ENCODE data around the gene ZNF727. TPM values are rescaled to one million over a fixed set of nuclear protein-coding genes. Genes with fewer than 3 reads are reported as not detected.
"Not testable (repeated sequence)": the region's sequence is repeated elsewhere in the genome, so short reads cannot be mapped to it uniquely, and the experiment has no call there.

ZNF727 gene
- 4.1 TPM for total RNA-seq
- long read RNA-seq = 0 reads

DNA sequence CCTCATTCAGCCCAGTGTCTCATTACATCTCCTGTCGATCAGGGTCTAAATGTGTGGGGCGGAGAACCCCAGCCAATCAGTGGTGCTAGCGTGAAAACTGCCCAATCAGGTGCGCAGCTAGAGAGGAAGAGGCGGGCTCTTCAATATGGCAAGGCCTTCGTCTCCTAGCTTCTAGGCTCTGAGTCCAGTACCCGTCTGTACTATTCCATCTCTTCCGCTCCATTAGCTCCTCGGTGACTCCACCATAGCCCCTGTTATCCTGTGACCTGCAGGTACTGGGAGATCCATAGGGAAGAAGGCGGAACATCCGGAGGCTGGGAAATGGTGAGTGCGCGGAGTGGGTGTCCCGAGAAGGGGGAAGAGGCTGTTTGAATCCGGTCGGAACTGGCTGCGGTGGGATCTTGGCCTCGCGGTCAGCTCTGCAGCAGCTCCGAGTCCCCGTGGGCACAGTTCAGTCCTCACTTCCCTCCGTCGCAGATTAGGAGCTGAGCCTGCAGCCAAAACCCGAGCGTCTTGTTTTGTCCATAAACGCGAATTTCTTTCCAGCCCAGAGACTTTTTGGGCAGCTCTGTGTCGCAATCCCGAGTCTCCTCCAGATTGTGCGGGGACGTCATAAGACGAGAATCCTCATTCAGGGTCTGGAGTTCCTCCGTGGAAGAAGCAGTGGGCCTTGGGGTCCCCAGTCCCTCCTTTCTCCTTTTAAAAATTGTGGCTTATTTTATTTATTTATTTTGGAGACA, at the start of gene ZNF727:
Gene ZNF727 (plus strand): TSS at position 134 of the 740 bp plus-strand sequence. CDS start 188 bp downstream, at position 322.
- peak; percentile 82 for DNase-seq (ENCODE audit: low spot score)

DNA sequence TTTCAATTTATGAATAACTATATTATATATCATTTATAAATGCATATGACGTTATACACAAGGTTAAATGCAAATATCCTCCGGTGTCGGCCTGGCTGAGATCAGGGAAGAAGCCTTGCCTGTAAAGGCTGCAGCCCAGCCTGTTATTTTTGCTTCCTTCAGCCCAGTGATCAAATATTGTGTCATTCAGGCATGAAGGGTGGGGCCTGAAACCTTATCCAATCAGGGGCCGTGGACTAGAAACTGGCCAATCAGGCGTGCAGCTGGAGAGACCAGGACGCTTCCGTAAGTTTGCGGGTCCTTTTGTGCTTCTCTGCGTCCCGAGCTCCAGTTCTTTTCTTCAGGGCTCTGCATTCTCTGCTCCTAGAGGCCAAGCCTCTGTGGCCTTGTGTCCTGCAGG, 46.7 kb upstream of the ZNF727 start, which contains the start of gene ZNF722:
Gene ZNF722 (plus strand): TSS at position 301 of the 400 bp plus-strand sequence. CDS start 113 bp downstream, outside the sequence.
- DNase-seq (ENCODE audit: low spot score) = no peak

DNA sequence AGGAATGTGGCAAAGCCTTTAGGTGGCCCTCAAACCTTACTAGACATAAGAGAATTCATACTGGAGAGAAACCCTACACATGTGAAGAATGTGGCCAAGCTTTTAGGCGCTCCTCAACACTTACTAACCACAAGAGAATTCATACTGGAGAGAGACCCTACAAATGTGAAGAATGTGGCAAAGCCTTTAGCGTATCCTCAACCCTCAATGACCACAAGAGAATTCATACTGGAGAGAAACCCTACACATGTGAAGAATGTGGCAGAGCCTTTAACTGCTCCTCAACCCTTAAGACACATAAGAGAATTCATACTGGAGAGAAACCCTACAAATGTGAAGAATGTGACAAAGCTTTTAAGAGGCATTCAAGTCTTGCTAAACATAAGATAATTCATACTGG, 29.7 kb upstream of the ZNF727 start:
- not testable (repeated sequence) for DNase-seq (ENCODE audit: low spot score)

DNA sequence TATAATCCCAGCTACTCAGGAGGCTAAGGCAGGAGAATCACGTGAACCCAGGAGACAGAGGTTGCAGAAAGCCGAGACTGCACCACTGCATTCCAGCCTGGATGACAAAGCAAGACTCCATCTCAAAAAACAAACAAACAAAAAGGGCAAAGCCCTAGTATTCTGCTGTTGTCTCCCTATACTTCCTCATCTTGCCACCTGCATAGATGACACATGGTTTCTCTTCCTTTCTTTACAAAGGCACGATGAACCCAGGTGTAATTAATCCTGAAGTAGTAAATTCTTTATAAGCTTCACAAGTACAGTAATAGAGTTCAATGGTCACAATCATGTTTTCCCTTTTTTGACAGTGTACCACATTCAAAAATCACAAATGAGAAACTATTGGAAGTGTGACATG, 9.8 kb upstream of the ZNF727 start:
- no peak for DNase-seq (ENCODE audit: low spot score)

DNA sequence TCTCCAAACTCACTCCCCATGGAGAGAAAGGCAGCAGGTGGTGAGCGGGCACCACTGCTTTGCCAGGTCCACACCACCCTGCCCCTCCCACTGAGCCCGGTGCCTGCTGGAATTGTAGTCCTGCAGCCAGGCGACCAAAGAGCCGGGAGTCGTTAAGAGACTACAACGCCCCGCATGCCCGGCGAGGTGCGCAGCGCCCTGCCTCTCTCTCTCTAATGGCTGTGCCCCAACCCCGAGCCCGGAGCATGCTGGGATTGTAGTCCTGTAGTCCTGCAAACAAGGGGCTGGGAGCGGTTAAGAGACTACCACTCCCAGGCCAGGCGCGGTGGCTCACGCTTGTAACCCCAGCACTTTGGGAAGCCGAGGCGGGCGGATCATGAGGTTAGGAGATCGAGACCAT, 8.1 kb upstream of the ZNF727 start:
- no peak for DNase-seq (ENCODE audit: low spot score)

DNA sequence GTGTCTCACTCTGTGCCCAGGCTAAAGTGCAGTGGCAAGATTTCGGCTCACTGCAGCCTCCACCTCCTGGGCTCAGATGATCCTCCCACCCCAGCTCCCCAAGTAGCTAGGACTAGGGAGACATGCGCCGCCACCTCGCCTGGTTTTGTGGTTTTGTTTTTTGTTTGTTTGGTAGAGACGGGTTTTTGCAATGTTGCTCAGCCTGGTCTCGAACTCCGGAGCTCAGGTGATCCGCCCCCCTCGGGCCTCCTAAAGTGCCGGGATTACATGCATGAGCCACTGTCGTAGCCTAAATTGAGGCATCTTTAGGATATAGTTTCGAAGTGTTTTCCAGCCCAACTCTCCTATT, 781 bp downstream of the ZNF727 start:
- no peak for DNase-seq (ENCODE audit: low spot score)

DNA sequence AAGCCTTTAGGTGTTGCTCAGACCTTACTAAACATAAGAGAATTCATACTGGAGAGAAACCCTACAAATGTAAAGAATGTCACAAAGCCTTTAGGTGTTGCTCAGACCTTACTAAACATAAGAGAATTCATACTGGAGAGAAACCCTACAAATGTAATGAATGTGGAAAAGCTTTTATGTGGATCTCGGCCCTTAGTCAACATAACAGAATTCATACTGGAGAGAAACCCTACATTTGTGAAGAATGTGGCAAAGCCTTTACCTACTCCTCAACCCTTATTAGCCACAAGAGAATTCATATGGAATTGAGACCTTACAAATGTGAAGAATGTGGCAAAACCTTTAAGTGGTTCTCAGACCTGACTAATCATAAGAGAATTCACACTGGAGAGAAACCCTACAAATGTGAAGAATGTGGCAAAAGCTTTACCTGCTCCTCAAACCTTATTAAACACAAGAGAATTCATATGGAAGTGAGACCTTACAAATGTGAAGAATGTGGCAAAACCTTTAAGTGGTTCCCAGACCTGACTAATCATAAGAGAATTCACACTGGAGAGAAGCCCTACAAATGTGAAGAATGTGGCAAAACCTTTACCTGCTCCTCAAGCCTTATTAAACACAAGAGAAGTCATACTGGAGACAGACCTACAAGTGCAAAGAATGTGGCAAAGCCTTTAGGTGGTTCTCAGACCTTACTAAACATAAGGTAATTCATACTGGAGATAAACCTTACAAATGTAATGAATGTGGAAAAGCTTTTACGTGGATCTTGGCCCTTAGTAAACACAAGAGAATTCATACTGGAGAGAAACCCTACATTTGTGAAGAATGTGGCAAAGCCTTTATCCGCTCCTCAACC, 32.8 kb downstream of the ZNF727 start:
- not testable (repeated sequence) for DNase-seq (ENCODE audit: low spot score)

DNA sequence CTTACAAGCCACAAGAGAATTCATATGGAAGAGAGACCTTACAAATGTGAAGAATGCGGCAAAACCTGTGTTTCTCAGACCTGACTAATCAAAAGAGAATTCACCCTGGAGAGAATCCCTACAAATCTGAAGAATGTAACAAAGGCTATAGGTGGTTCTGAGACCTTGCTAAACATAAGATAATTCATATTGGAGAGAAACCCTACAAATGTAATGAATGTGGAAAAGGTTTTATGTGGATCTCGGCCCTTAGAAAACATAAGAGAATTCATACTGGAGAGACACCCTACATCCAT, 33.4 kb downstream of the ZNF727 start:
- no peak for DNase-seq (ENCODE audit: low spot score)

DNA sequence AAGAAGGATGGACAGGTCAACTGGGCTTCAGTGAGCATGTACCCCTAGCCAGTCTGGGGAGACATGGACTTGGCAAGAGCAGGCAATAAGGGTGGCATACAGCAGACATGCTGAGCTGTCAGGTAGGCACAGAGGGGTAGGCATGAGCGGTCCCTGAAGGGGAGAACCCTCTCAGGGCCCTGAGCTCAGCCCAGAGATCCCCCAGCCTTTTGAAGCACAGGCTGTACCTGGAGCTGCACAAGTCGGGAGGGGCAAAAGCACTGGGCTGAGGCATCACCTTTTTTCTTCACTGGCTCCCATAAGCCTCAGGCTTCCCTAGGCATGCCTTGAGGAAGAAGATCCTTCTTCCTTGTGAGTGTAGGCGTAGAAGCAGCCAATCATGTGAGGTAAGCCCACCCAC, 42.3 kb downstream of the ZNF727 start:
- DNase-seq (ENCODE audit: low spot score) = peak; percentile 43

DNA sequence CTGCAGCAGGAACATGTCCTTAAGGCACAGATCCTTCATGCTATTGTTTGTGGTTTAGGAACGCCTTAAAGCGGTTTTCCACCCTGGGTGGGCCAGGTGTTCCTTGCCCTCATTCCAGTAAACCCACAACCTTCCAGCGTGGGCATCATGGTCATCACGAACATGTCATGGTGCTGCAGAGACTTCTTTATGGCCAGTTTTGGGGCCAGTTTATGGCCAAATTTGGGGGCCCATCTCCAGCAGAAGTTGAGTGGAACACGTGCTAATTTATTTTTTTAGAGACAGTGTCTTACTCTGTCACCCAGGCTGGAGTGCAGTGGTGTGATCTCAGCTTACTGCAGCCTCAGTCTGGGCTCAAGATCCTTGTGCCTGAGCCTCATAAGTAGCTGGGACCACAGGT, 43.6 kb downstream of the ZNF727 start:
- DNase-seq (ENCODE audit: low spot score) = peak; percentile 18

Other genes with a start within 250 kb of the ZNF727 start
- gene ZNF722, start 46.6 kb upstream of the ZNF727 start, total RNA-seq = not detected
- gene ZNF735, start 161.8 kb downstream of the ZNF727 start, total RNA-seq = not detected
- gene ZNF679, start 183.0 kb downstream of the ZNF727 start, total RNA-seq = not detected